ENCODE measurements around the gene TMEM52. TPM values are rescaled to one million over a fixed set of nuclear protein-coding genes. Genes with fewer than 3 reads are reported as not detected.
"Not testable (repeated sequence)": the region's sequence is repeated elsewhere in the genome, so short reads cannot be mapped to it uniquely, and the experiment has no call there.

Gene TMEM52
- total RNA-seq, 1 donor from 2014 or later = 0.92 TPM

- H3K4me3 ChIP-seq (ENCODE audit: low read depth, low read length) = no peak overlapping the region
- H3K36me3 ChIP-seq (ENCODE audit: control insufficient read depth, insufficient read depth, low read length) = no peaks in the 10 kb centered on the region
- DNase-seq (ENCODE audit: low read depth) = no peak
- TF ChIP-seq, protein P1, sequence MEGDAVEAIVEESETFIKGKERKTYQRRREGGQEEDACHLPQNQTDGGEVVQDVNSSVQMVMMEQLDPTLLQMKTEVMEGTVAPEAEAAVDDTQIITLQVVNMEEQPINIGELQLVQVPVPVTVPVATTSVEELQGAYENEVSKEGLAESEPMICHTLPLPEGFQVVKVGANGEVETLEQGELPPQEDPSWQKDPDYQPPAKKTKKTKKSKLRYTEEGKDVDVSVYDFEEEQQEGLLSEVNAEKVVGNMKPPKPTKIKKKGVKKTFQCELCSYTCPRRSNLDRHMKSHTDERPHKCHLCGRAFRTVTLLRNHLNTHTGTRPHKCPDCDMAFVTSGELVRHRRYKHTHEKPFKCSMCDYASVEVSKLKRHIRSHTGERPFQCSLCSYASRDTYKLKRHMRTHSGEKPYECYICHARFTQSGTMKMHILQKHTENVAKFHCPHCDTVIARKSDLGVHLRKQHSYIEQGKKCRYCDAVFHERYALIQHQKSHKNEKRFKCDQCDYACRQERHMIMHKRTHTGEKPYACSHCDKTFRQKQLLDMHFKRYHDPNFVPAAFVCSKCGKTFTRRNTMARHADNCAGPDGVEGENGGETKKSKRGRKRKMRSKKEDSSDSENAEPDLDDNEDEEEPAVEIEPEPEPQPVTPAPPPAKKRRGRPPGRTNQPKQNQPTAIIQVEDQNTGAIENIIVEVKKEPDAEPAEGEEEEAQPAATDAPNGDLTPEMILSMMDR (IDR thresholded peaks at IDR 0.05; ENCODE audit: insufficient read depth, low read length, poor library complexity, severe bottlenecking) = no peak
- peaks cover 18% of the 10 kb centered on the region for H3K27me3 ChIP-seq (ENCODE audit: control insufficient read depth, insufficient read depth, low read length)
Measured at GRCh38 chr1:1937061-1937460, 18.0 kb upstream of the TMEM52 start.

DNA sequence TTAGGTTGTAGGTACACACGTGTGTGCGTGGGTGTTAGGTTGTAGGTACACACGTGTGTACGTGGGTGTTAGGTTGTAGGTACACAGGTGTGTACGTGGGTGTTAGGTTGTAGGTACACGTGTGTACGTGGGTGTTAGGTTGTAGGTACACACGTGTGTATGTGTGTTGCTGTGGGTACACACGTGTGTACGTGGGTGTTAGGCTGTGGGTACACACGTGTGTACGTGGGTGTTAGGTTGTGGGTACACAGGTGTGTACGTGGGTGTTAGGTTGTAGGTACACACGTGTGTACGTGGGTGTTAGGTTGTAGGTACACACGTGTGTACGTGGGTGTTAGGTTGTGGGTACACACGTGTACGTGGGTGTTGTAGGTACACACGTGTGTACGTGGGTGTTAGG, 15.8 kb upstream of the TMEM52 start:
- H3K4me3 ChIP-seq (ENCODE audit: low read depth, low read length); H3K36me3 ChIP-seq (ENCODE audit: control insufficient read depth, insufficient read depth, low read length); DNase-seq (ENCODE audit: low read depth); H3K27me3 ChIP-seq (ENCODE audit: control insufficient read depth, insufficient read depth, low read length): not testable (repeated sequence)

DNA sequence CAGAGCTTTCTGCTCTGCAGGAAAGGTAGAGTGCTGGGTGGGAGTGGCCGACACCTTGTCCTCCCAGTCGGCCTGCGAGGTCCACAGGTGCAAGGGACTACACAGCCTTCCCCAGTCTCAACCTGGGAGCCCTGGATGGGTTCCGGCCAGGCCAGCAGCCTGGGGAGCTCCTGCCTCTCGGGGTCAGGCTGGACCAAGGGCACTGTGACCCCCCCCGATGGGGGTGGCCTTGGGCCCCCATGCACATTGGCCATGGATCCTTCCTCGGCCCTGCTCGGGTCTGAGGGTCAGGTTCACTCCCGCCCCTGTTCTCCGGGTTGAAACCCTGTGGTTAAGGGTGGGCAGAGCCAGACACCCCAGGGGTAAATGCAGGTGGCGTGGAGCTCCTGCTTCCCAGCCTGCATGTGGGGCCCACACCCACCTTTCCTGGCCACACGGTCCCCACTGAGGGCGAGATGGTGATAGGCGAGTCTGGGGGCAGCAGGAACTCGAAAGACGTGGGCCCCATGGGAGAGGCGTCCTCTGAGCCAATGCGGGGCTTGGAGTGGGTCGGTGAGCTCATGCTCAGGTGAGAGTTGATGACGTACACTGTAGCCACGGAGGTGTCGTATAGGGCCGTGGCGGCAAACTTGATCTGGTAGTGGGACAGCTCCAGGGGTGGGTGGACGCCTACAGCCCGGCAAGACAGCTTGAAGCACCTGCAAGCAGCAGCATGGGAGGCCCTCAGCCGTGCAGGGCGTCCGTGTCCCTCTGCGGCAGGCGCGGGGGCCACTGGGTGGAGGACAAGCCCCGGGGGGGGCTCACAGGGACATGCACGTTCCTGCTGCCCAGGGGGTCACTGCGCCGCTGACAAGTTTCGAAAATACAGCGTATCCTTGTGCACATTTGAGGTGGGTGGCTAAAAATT, 10.8 kb upstream of the TMEM52 start:
- Histone ChIP-seq H3K36me3 (ENCODE audit: control insufficient read depth, insufficient read depth, low read length) (no peaks in the 10 kb centered on the region), H3K27me3 (ENCODE audit: control insufficient read depth, insufficient read depth, low read length) (peaks cover 4% of the 10 kb centered on the region), H3K4me3 (ENCODE audit: low read depth, low read length) (no peak overlapping the region)
- TF ChIP-seq, protein P1 (IDR thresholded peaks at IDR 0.05; ENCODE audit: insufficient read depth, low read length, poor library complexity, severe bottlenecking) = no peak
- no peak for DNase-seq (ENCODE audit: low read depth)

DNA sequence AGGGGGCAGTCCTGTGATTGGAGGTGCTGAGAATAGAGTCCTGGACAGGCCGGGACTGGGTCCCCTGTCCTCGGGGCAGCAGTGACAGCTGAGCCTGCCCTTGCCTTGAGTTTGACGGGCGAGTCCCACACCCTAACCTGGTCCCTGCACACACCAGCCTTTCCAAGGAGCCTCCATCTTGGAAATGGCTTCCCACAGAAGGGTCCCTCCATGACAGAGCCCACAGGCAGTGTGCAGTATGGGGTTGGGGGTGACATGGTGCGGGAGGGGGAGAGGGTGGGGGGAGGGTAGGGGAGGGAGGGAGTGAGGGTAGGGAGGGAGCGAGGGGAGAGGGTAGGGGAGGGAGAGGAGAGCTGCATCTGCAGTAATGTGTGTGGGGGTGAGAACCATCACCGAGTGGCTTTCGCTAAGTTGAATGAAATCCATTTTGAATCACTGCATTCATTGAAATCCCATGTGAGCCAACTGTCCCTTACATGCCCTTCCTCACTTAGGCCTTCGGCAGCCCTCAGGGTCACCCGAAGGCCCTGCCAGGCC, 10.1 kb upstream of the TMEM52 start:
- Histone ChIP-seq H3K36me3 (ENCODE audit: control insufficient read depth, insufficient read depth, low read length) (no peaks in the 10 kb centered on the region), H3K4me3 (ENCODE audit: low read depth, low read length) (no peak overlapping the region), H3K27me3 (ENCODE audit: control insufficient read depth, insufficient read depth, low read length) (peaks cover 7% of the 10 kb centered on the region)
- TF ChIP-seq, protein P1 (IDR thresholded peaks at IDR 0.05; ENCODE audit: insufficient read depth, low read length, poor library complexity, severe bottlenecking) = no peak
- no peak for DNase-seq (ENCODE audit: low read depth)

DNA sequence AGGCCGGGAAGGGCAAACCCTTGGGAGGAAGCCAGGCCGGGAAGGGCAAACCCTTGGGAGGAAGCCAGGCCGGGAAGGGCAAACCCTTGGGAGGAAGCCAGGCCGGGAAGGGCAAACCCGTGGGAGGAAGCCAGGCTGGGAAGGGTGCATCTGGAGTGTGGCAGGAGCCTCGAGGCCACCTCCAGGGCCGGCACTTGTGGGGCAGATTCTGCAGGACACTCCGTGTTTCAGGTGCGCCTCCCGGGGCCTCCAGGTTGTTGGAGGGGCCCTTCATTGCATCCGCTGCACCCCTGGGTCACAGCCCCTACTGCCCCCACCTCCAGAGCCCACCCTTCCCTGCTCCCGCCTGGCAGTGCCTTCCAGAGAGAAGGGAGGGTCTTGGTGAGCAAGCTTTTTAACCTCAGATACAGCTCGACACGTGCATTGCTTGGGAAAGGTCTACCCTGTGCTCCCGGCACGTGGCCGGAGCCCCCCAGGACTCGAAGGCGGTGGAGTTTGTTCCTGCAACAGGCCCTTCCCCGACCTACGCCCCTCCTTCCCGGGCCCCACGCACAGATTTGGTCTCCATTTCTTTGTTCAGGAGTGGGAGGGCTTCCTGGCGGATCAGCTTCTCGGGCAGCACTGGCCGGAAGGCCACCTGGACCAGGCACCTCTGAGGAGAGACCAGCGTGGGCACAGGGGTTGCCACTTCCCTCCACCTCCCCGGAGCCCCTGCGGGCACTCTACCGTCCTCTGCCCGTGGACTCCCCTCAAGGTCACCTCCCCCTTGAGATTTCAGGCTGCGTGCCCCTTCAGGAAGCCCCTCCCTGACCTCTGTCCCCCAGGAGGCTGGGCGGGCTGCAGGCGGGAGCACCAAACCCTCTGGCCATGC, 9.4 kb upstream of the TMEM52 start:
- no peak overlapping the region for H3K4me3 ChIP-seq (ENCODE audit: low read depth, low read length)
- H3K27me3 ChIP-seq (ENCODE audit: control insufficient read depth, insufficient read depth, low read length) = peaks cover 7% of the 10 kb centered on the region
- no peaks in the 10 kb centered on the region for H3K36me3 ChIP-seq (ENCODE audit: control insufficient read depth, insufficient read depth, low read length)
- TF ChIP-seq, protein P1 (IDR thresholded peaks at IDR 0.05; ENCODE audit: insufficient read depth, low read length, poor library complexity, severe bottlenecking) = no peak
- no peak for DNase-seq (ENCODE audit: low read depth)

- no peak for DNase-seq (ENCODE audit: low read depth)
- peaks cover 9% of the 10 kb centered on the region for H3K27me3 ChIP-seq (ENCODE audit: control insufficient read depth, insufficient read depth, low read length)
- H3K4me3 ChIP-seq (ENCODE audit: low read depth, low read length) = no peak overlapping the region
- H3K36me3 ChIP-seq (ENCODE audit: control insufficient read depth, insufficient read depth, low read length) = no peaks in the 10 kb centered on the region
- TF ChIP-seq, protein P1 (IDR thresholded peaks at IDR 0.05; ENCODE audit: insufficient read depth, low read length, poor library complexity, severe bottlenecking) = no peak
Measured at GRCh38 chr1:1927751-1928150, 8.7 kb upstream of the TMEM52 start.

All from kidney epithelial cell (primary cell).